GM12878 (cell line): ENCODE results near the gene PRUNE2. TPM values are rescaled to one million over a fixed set of nuclear protein-coding genes. Genes with fewer than 3 reads are reported as not detected.

ENCODE experiments used
- ATAC-seq: fragments of 200-7000 bp; cut with Tn5 transposase; 3 replicates; pipeline ENCODE4 v1.9.1; 2020; ENCODE audit warnings: mild to moderate bottlenecking, moderate library complexity
- BruUV-seq: library from RNA; stranded (reverse); fragments of 400-500 nt; replicated peaks from 2 replicates; lab custom pipeline; 2021; lab: Mats Ljungman, UMichigan
- CTCF ChIA-PET: fragments of 300-600 bp; sonication (Branson Sonifier 250); formaldehyde crosslinking; extraction: SDS; loops from one replicate; lab custom pipeline; 2021; ENCODE audit warnings: inconsistent platforms; lab: Yijun Ruan, JAX
- POLR2A ChIA-PET: fragments of 350-600 bp; formaldehyde crosslinking; extraction: SDS; loops from one replicate; lab custom pipeline; 2021; ENCODE audit warnings: inconsistent platforms; lab: Charles Lee
- RAD21 ChIA-PET: fragments of 300-600 bp; sonication (Branson Sonifier 250); formaldehyde crosslinking; loops from one replicate; lab custom pipeline; 2023; ENCODE audit warnings: antibody characterized with exemption; ENCODE audit not compliant: unreplicated experiment; lab: Charles Lee
- SMC1A ChIA-PET: fragments of 300-600 bp; sonication (Branson Sonifier 250); formaldehyde crosslinking; loops from one replicate; lab custom pipeline; 2023; ENCODE audit not compliant: unreplicated experiment, uncharacterized antibody; lab: Charles Lee
- DNase-seq: peaks from one replicate; pipeline ENCODE4 v3.0.0-alpha.2; 2011; ENCODE audit warnings: low read depth, low spot score
- FAIRE-seq: peaks from 3 replicates; lab custom pipeline; 2011; peaks lifted over from hg19 to GRCh38; lab: Jason Lieb, UNC
- H2AFZ ChIP-seq: 2 replicates; pipeline ENCODE4 v1.6.0; 2011; ENCODE audit warnings: low read depth, low read length, control low read depth; ENCODE audit not compliant: control insufficient read depth
- H3K27ac ChIP-seq: 2 replicates; pipeline ENCODE4 v1.5.1; 2011; ENCODE audit warnings: control low read depth; ENCODE audit not compliant: control insufficient read depth, insufficient read depth
- H3K27me3 ChIP-seq, 2 experiments: replicated peaks in 1 of 2; 2 replicates each; pipeline versions ENCODE4 v1.6.0 to v1.6.1; 2011; ENCODE audit warnings: low read length in 1 of 2; ENCODE audit not compliant: control insufficient read depth in 2 of 2, insufficient read depth in 2 of 2
- H3K36me3 ChIP-seq, 2 experiments: 2 replicates each; pipeline ENCODE4 v1.5.1; 2011; ENCODE audit warnings: low read length in 1 of 2; ENCODE audit not compliant: control insufficient read depth in 2 of 2, insufficient read depth in 2 of 2
- H3K4me1 ChIP-seq: 2 replicates; pipeline ENCODE4 v1.6.1; 2011; ENCODE audit warnings: mild to moderate bottlenecking, low read length, moderate library complexity, mixed read lengths; ENCODE audit not compliant: control insufficient read depth, insufficient read depth
- H3K4me2 ChIP-seq: 2 replicates; pipeline ENCODE4 v1.6.0; 2011; ENCODE audit warnings: control low read depth; ENCODE audit not compliant: control insufficient read depth, insufficient read depth
- H3K4me3 ChIP-seq: fragments of 200-600 bp; sonication (generic); 2 replicates; pipeline ENCODE4 v1.5.1; 2016
- H3K79me2 ChIP-seq: 2 replicates; pipeline ENCODE4 v1.6.0; 2011; ENCODE audit warnings: low read length; ENCODE audit not compliant: control insufficient read depth, insufficient read depth
- H3K9ac ChIP-seq: 2 replicates; pipeline ENCODE4 v1.8.0; 2011; ENCODE audit warnings: low read length, control low read depth, mixed read lengths; ENCODE audit not compliant: control insufficient read depth, insufficient read depth
- H3K9me3 ChIP-seq: replicated peaks from 3 replicates; pipeline ENCODE4 v1.5.1; 2011; ENCODE audit warnings: mild to moderate bottlenecking, low read length; ENCODE audit not compliant: control insufficient read depth, insufficient read depth
- H4K20me1 ChIP-seq: 2 replicates; pipeline ENCODE4 v1.6.0; 2011; ENCODE audit not compliant: control insufficient read depth, insufficient read depth
- ATF2 ChIP-seq: IDR thresholded peaks from 2 replicates; pipeline ENCODE4 v1.6.1; 2012; ENCODE audit warnings: low read length, inconsistent platforms
- CHD1 ChIP-seq: IDR thresholded peaks from 2 replicates; pipeline ENCODE4 v1.6.1; 2012; ENCODE audit warnings: low read depth, low read length, improper control_type of control experiment
- CTCF ChIP-seq, 3 experiments: IDR thresholded peaks in 2 of 3; conservative IDR thresholded peaks in 1 of 3; 2 replicates each; pipeline ENCODE4 v1.5.1; 2011; ENCODE audit warnings: low read depth in 3 of 3, low read length in 3 of 3, mild to moderate bottlenecking in 3 of 3, control low read depth in 2 of 3, moderate library complexity in 2 of 3, inconsistent platforms in 1 of 3, mixed read lengths in 1 of 3; ENCODE audit not compliant: control insufficient read depth in 2 of 3, insufficient read depth in 1 of 3; ENCODE audit errors: extremely low read depth in 1 of 3
- FOXK2 ChIP-seq: fragments of 450-650 bp; IDR thresholded peaks from 2 replicates; pipeline ENCODE4 v1.6.1; 2017; ENCODE audit warnings: mild to moderate bottlenecking, moderate library complexity
- IRF3 ChIP-seq: fragments of 450-650 bp; IDR thresholded peaks from 2 replicates; pipeline ENCODE4 v1.6.1; 2014; ENCODE audit warnings: mild to moderate bottlenecking
- MAX ChIP-seq: IDR thresholded peaks from 2 replicates; pipeline ENCODE4 v1.6.1; 2012; ENCODE audit warnings: low read depth, low read length, improper control_type of control experiment
- NFIC ChIP-seq: IDR thresholded peaks from 2 replicates; pipeline ENCODE4 v1.6.1; 2012; ENCODE audit warnings: low read depth, mild to moderate bottlenecking, inconsistent platforms, low read length, moderate library complexity
- RELA ChIP-seq: fragments of 450-650 bp; IDR thresholded peaks from 2 replicates; pipeline ENCODE4 v1.8.0; 2014; ENCODE audit warnings: borderline replicate concordance; ENCODE audit not compliant: partially characterized antibody
- SMAD5 ChIP-seq: IDR thresholded peaks from 2 replicates; pipeline ENCODE4 v1.6.1; 2016; ENCODE audit warnings: antibody characterized with exemption, low read depth
- SMARCA5 ChIP-seq: fragments of 450-650 bp; IDR thresholded peaks from 2 replicates; pipeline ENCODE4 v1.6.1; 2017; ENCODE audit warnings: mild to moderate bottlenecking
- ZSCAN29 ChIP-seq: fragments of 450-650 bp; IDR thresholded peaks from 2 replicates; pipeline ENCODE4 v1.6.1; 2017; ENCODE audit warnings: mild to moderate bottlenecking, moderate library complexity
- WGBS: methylation state at CpG from one replicate; pipeline ENCODE4 v1.1.6; 2016; ENCODE audit warnings: low lambda C conversion rate; ENCODE audit not compliant: insufficient replicate concordance, insufficient coverage; ENCODE audit errors: missing lambda C conversion rate; 5-methylcytosine and 5-hydroxymethylcytosine counted together
- in situ Hi-C: fragments of 300-500 bp; cut with MboI; formaldehyde crosslinking; loops from 9 replicates; pipeline ENCODE4 v1.14.3; 2018; ENCODE audit warnings: mixed read lengths
- intact Hi-C: fragments of 100-400 bp; cut with micrococcal nuclease; formaldehyde crosslinking; loops from one replicate; pipeline ENCODE4 v1.14.2; 2022; ENCODE audit not compliant: unreplicated experiment
- polyA plus RNA-seq, 11 experiments: library from polyadenylated mRNA; depleted of rRNA in 4 of 11; unstranded in 6 of 11; stranded (reverse) in 5 of 11; fragments of >200 nt; fragmentation: Nextera tagmentation in 4 of 11; fragmentation: Illumina TruSeq in 1 of 11; extraction: Ambion mirVana in 4 of 11; extraction: Trizol in 1 of 11; gene quantifications; 1 replicate in 1 of 11; 2 replicates in 10 of 11; pipeline versions ENCODE4 v1.2.1 to v1.2.3, GENCODE V29; 2011 to 2016; ENCODE audit warnings: inconsistent platforms in 2 of 11, missing spikeins in 2 of 11, low read depth in 1 of 11
- total RNA-seq, 4 experiments: library from RNA; depleted of rRNA in 3 of 4; stranded (reverse); fragments of >200 nt in 3 of 4; fragmentation: Illumina TruSeq in 1 of 4; extraction: Trizol in 1 of 4; gene quantifications; 2 replicates each; pipeline versions ENCODE4 v1.2.1 to v1.2.3, GENCODE V29; 2013 to 2021
- TF ChIP-seq, protein P1 (sequence below): fragments of 450-650 bp; IDR thresholded peaks from 2 replicates; pipeline ENCODE4 v1.6.1; 2018; ENCODE audit warnings: borderline replicate concordance, mild to moderate bottlenecking; ENCODE audit not compliant: partially characterized antibody
- TF ChIP-seq, protein P2 (sequence below): fragments of 450-650 bp; conservative IDR thresholded peaks from 2 replicates; pipeline ENCODE4 v1.6.1; 2017; ENCODE audit warnings: mild to moderate bottlenecking, moderate library complexity

PRUNE2 gene
- total and polyA plus RNA-seq, 10 of the 15 experiments (the other 5 are each of a cell fraction or from before 2014, with no cell fraction given): 0.07 to 0.63 (median 0.25) TPM

GRCh38 chr9:76793784-76794431 lies 112.0 kb downstream of the PRUNE2 start (continued):
- no peak for TF ChIP-seq SMAD5
- TF ChIP-seq CTCF (IDR thresholded peaks at IDR 0.05 in 2 of 3, conservative IDR thresholded peaks at IDR 0.05 in 1 of 3; ENCODE audit: control insufficient read depth in 2 of 3, extremely low read depth in 1 of 3, insufficient read depth in 1 of 3, low read depth in 3 of 3, low read length in 3 of 3): no peak
- TF ChIP-seq RELA: no peak
- TF ChIP-seq ZSCAN29: no peak

DNA sequence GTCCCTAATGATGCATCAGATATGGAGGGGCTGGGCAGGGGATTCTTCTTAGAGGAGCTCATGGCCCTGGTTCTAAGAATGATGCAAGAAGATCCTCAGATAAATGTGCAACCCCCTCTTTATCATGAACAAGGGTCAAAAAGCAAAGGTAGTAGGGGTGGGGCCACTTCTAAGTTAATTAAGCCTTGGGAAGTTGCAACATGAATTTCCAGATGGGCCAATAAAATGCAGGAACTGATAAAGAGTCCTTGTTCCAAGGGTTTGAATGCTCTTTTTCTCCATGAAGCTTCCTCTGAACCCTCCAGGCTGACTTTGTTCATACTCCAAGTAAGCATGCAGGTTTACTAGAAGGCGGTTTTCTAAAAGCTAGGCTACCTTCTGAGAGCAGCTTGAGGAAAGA lies 116.1 kb downstream of the PRUNE2 start:
- WGBS: 25% methylated on average over 1 of the region's 1 CpG
- no peak overlapping the region for H2AFZ ChIP-seq
- BruUV-seq: no TSS peak
- in situ Hi-C loops: no loop called here
- no peaks in the 10 kb centered on the region for H4K20me1 ChIP-seq
- ChIA-PET RAD21 (no interaction called here), POLR2A (no interaction called here), SMC1A (no interaction called here), CTCF (interaction anchor here (1.0 kb wide), 1 partner anchor 34 kb away, joined by 3 read pairs; no protein-coding TSS in a partner anchor)
- intact Hi-C loops: no loop called here
- H3K4me3 ChIP-seq: no peak overlapping the region
- FAIRE-seq: no peak
- no peak overlapping the region for H3K9ac ChIP-seq
- no peak overlapping the region for H3K27ac ChIP-seq
- H3K27me3 ChIP-seq: no peaks in the 10 kb centered on the region; a peak in 1 of 4 replicates
- H3K79me2 ChIP-seq: no peaks in the 10 kb centered on the region
- no peak overlapping the region for H3K4me2 ChIP-seq
- no peak for DNase-seq
- H3K36me3 ChIP-seq: no peaks in the 10 kb centered on the region
- no peak for ATAC-seq
- H3K9me3 ChIP-seq: no peaks in the 10 kb centered on the region
- no peaks in the 10 kb centered on the region for H3K4me1 ChIP-seq
- TF ChIP-seq, protein P1, sequence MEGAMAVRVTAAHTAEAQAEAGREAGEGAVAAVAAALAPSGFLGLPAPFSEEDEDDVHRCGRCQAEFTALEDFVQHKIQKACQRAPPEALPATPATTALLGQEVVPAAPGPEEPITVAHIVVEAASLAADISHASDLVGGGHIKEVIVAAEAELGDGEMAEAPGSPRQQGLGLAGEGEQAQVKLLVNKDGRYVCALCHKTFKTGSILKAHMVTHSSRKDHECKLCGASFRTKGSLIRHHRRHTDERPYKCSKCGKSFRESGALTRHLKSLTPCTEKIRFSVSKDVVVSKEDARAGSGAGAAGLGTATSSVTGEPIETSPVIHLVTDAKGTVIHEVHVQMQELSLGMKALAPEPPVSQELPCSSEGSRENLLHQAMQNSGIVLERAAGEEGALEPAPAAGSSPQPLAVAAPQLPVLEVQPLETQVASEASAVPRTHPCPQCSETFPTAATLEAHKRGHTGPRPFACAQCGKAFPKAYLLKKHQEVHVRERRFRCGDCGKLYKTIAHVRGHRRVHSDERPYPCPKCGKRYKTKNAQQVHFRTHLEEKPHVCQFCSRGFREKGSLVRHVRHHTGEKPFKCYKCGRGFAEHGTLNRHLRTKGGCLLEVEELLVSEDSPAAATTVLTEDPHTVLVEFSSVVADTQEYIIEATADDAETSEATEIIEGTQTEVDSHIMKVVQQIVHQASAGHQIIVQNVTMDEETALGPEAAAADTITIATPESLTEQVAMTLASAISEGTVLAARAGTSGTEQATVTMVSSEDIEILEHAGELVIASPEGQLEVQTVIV: no peak
- TF ChIP-seq NFIC (no peak), SMARCA5 (no peak), CHD1 (no peak), FOXK2 (no peak), IRF3 (no peak), MAX (no peak), ATF2 (no peak)
- TF ChIP-seq, protein P2, sequence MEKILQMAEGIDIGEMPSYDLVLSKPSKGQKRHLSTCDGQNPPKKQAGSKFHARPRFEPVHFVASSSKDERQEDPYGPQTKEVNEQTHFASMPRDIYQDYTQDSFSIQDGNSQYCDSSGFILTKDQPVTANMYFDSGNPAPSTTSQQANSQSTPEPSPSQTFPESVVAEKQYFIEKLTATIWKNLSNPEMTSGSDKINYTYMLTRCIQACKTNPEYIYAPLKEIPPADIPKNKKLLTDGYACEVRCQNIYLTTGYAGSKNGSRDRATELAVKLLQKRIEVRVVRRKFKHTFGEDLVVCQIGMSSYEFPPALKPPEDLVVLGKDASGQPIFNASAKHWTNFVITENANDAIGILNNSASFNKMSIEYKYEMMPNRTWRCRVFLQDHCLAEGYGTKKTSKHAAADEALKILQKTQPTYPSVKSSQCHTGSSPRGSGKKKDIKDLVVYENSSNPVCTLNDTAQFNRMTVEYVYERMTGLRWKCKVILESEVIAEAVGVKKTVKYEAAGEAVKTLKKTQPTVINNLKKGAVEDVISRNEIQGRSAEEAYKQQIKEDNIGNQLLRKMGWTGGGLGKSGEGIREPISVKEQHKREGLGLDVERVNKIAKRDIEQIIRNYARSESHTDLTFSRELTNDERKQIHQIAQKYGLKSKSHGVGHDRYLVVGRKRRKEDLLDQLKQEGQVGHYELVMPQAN: no peak
